ENCODE results near the gene ATP6V1C2. TPM values are rescaled to one million over a fixed set of nuclear protein-coding genes. Genes with fewer than 3 reads are reported as not detected.
"Not testable (repeated sequence)": the region's sequence is repeated elsewhere in the genome, so short reads cannot be mapped to it uniquely, and the experiment has no call there.

ATP6V1C2 gene
- total RNA-seq, 3 donors from 2014 or later (not counting 1 experiment from before 2014, with no cell fraction given) = 0.92 TPM; not detected in 2

GRCh38 chr2:10798783-10799182 is 77.4 kb downstream of the ATP6V1C2 start:
- Mint-ChIP-seq H3K27ac (peak overlapping the region in 1 of 2 donors; percentile 24), H3K9me3 (no peaks in the 10 kb centered on the region), H3K4me3 (no peak overlapping the region), H3K4me1 (peaks cover 26 to 27% of the 10 kb centered on the region in 2 donors), H3K27me3 (ENCODE audit: low read depth in 2 of 2) (no peaks in the 10 kb centered on the region), H3K36me3 (peaks cover 12% of the 10 kb centered on the region)
- no peaks in the 10 kb centered on the region for H3K27me3 ChIP-seq (ENCODE audit: control insufficient read depth, insufficient read depth, low read length)
- intact Hi-C loops (cut with micrococcal nuclease) = no loop called here
- WGBS (ENCODE audit: insufficient coverage) = 82% methylated on average over 6 of the region's 8 CpGs
- TF ChIP-seq CTCF (IDR thresholded peaks at IDR 0.05) = no peak
- H3K9me3 ChIP-seq (ENCODE audit: control insufficient read depth, insufficient read depth, low read length) = no peaks in the 10 kb centered on the region
- no peaks in the 10 kb centered on the region for H3K4me1 ChIP-seq (ENCODE audit: control insufficient read depth, insufficient read depth, low read length)
- no peak for ATAC-seq
- H3K4me3 ChIP-seq (ENCODE audit: low read length) = no peak overlapping the region
- H3K36me3 ChIP-seq (ENCODE audit: control insufficient read depth, insufficient read depth, low read length) = peaks cover 49% of the 10 kb centered on the region
- no peak for DNase-seq
- H3K27ac ChIP-seq (ENCODE audit: low read length) = no peak overlapping the region

GRCh38 chr2:10800163-10800562 is 78.7 kb downstream of the ATP6V1C2 start:
- Histone ChIP-seq H3K4me3 (ENCODE audit: low read length) (no peak overlapping the region), H3K9me3 (ENCODE audit: control insufficient read depth, insufficient read depth, low read length) (no peaks in the 10 kb centered on the region), H3K27ac (ENCODE audit: low read length) (no peak overlapping the region), H3K4me1 (ENCODE audit: control insufficient read depth, insufficient read depth, low read length) (no peaks in the 10 kb centered on the region), H3K36me3 (ENCODE audit: control insufficient read depth, insufficient read depth, low read length) (peaks cover 42% of the 10 kb centered on the region), H3K27me3 (ENCODE audit: control insufficient read depth, insufficient read depth, low read length) (no peaks in the 10 kb centered on the region)
- ATAC-seq (no peak), DNase-seq (no peak)
- intact Hi-C loops (cut with micrococcal nuclease) = no loop called here
- WGBS (ENCODE audit: insufficient coverage) = 94% methylated on average over 3 of the region's 4 CpGs
- Mint-ChIP-seq H3K4me3 (no peak overlapping the region), H3K9me3 (no peaks in the 10 kb centered on the region), H3K27ac (peak overlapping the region in 1 of 2 donors; percentile 48), H3K4me1 (peaks cover 26 to 27% of the 10 kb centered on the region in 2 donors), H3K36me3 (peaks cover 12% of the 10 kb centered on the region), H3K27me3 (ENCODE audit: low read depth in 2 of 2) (no peaks in the 10 kb centered on the region)
- TF ChIP-seq CTCF (IDR thresholded peaks at IDR 0.05) = no peak

- WGBS (ENCODE audit: insufficient coverage) = 96% methylated on average over 7 of the region's 8 CpGs
- DNase-seq (no peak), ATAC-seq (no peak)
- H3K4me1 Mint-ChIP-seq = peaks cover 28 to 36% of the 10 kb centered on the region in 2 donors
- intact Hi-C loops (cut with micrococcal nuclease) = no loop called here
- Histone ChIP-seq H3K27ac (ENCODE audit: low read length) (no peak overlapping the region), H3K4me3 (ENCODE audit: low read length) (no peak overlapping the region), H3K36me3 (ENCODE audit: control insufficient read depth, insufficient read depth, low read length) (peaks cover 22% of the 10 kb centered on the region), H3K9me3 (ENCODE audit: control insufficient read depth, insufficient read depth, low read length) (no peaks in the 10 kb centered on the region), H3K27me3 (ENCODE audit: control insufficient read depth, insufficient read depth, low read length) (no peaks in the 10 kb centered on the region), H3K4me1 (ENCODE audit: control insufficient read depth, insufficient read depth, low read length) (peaks cover 3% of the 10 kb centered on the region)
- no peak for TF ChIP-seq CTCF (IDR thresholded peaks at IDR 0.05)
- H3K36me3 Mint-ChIP-seq = peaks cover 12% of the 10 kb centered on the region
- no peaks in the 10 kb centered on the region for H3K27me3 Mint-ChIP-seq (ENCODE audit: low read depth in 2 of 2)
- no peak overlapping the region for H3K4me3 Mint-ChIP-seq
- no peaks in the 10 kb centered on the region for H3K9me3 Mint-ChIP-seq
- H3K27ac Mint-ChIP-seq = peak overlapping the region; percentile 2 to 44
These were observed 81.2 kb downstream of the ATP6V1C2 start for GRCh38 chr2:10802657-10803056.

GRCh38 chr2:10805990-10806389 is 84.6 kb downstream of the ATP6V1C2 start:
- ATAC-seq; H3K4me3 Mint-ChIP-seq; intact Hi-C loops (cut with micrococcal nuclease): not testable (repeated sequence)

More at GRCh38 chr2:10805990-10806389, 84.6 kb downstream of the ATP6V1C2 start:
- peaks cover 13% of the 10 kb centered on the region for H3K36me3 ChIP-seq (ENCODE audit: control insufficient read depth, insufficient read depth, low read length)
- H3K9me3 ChIP-seq (ENCODE audit: control insufficient read depth, insufficient read depth, low read length); H3K36me3 Mint-ChIP-seq; H3K9me3 Mint-ChIP-seq; DNase-seq; H3K27me3 ChIP-seq (ENCODE audit: control insufficient read depth, insufficient read depth, low read length); H3K4me3 ChIP-seq (ENCODE audit: low read length); H3K27ac ChIP-seq (ENCODE audit: low read length); H3K27me3 Mint-ChIP-seq (ENCODE audit: low read depth in 2 of 2): not testable (repeated sequence)
- peaks cover 37 to 43% of the 10 kb centered on the region in 2 donors for H3K4me1 Mint-ChIP-seq
- WGBS (ENCODE audit: insufficient coverage) = 99% methylated on average over 5 of the region's 6 CpGs
- peaks cover 11% of the 10 kb centered on the region for H3K4me1 ChIP-seq (ENCODE audit: control insufficient read depth, insufficient read depth, low read length)
- H3K27ac Mint-ChIP-seq = peak overlapping the region in 1 of 2 donors; percentile 32

All from natural killer cell (primary cell).